ENCODE results near the gene ADGRG6.
"Not testable (repeated sequence)": the region's sequence is repeated elsewhere in the genome, so short reads cannot be mapped to it uniquely, and the experiment has no call there.

ADGRG6 gene

GRCh38 chr6:142345261-142345660, 43.5 kb downstream of the ADGRG6 start:
- no peak for DNase-seq

- DNase-seq, result not testable (repeated sequence)
Measured at GRCh38 chr6:142346166-142346565, 44.4 kb downstream of the ADGRG6 start.

GRCh38 chr6:142349215-142349823, 47.5 kb downstream of the ADGRG6 start:
- no peak for DNase-seq

GRCh38 chr6:142350309-142350708, 48.5 kb downstream of the ADGRG6 start:
- DNase-seq, result no peak

- DNase-seq, result peak in 1 of 58 donors; percentile 69
Measured at GRCh38 chr6:142353690-142354089, 51.9 kb downstream of the ADGRG6 start.

- no peak for DNase-seq
Measured at GRCh38 chr6:142354650-142355049, 52.8 kb downstream of the ADGRG6 start.

GRCh38 chr6:142355520-142356174, 53.8 kb downstream of the ADGRG6 start:
- no peak for DNase-seq

GRCh38 chr6:142356201-142356883, 54.5 kb downstream of the ADGRG6 start:
- no peak for DNase-seq

- DNase-seq, result no peak
Measured at GRCh38 chr6:142356884-142357225, 55.0 kb downstream of the ADGRG6 start.

GRCh38 chr6:142357879-142358278, 56.1 kb downstream of the ADGRG6 start:
- no peak for DNase-seq

- DNase-seq, result no peak
Measured at GRCh38 chr6:142359271-142359960, 57.6 kb downstream of the ADGRG6 start.

- no peak for DNase-seq
Measured at GRCh38 chr6:142361345-142361744, 59.5 kb downstream of the ADGRG6 start.

GRCh38 chr6:142361779-142362750, 60.3 kb downstream of the ADGRG6 start:
- DNase-seq, result peak in 1 of 58 donors; percentile 12

GRCh38 chr6:142367061-142367460, 65.3 kb downstream of the ADGRG6 start:
- no peak for DNase-seq

- DNase-seq, result no peak
Measured at GRCh38 chr6:142367501-142368018, 65.8 kb downstream of the ADGRG6 start.

GRCh38 chr6:142369266-142369665, 67.5 kb downstream of the ADGRG6 start:
- no peak for DNase-seq

GRCh38 chr6:142372348-142372747, 70.5 kb downstream of the ADGRG6 start:
- DNase-seq, result no peak

- DNase-seq, result no peak
Measured at GRCh38 chr6:142373268-142374090, 71.7 kb downstream of the ADGRG6 start.

- no peak for DNase-seq
Measured at GRCh38 chr6:142374091-142374770, 72.4 kb downstream of the ADGRG6 start.
